ENCODE results near the gene ATP12A.
"Not testable (repeated sequence)": the region's sequence is repeated elsewhere in the genome, so short reads cannot be mapped to it uniquely, and the experiment has no call there.

Gene ATP12A

DNA sequence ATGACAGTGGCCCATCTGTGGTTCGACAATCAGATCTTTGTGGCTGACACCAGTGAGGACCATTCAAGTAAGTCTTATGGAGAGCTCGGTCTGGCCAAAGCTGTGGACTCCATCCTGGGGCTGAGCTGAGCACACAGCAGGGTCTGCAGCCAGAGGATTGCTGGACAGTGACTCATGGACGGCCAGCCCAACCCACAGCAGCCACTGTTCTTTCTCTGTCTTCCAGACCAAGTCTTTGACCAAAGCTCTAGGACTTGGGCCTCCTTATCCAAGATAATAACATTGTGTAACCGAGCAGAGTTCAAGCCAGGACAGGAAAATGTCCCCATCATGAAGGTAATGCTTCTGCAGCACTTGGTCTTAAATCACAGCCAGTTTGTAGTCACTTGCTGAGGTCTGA is 12.4 kb downstream of the ATP12A start:
- DNase-seq, result no peak

GRCh38 chr13:24693862-24694471 is 13.8 kb downstream of the ATP12A start:
- DNase-seq, result peak; percentile 39

GRCh38 chr13:24694907-24695306 is 14.7 kb downstream of the ATP12A start:
- no peak for DNase-seq

- no peak for DNase-seq
Measured at GRCh38 chr13:24698686-24699085, 18.5 kb downstream of the ATP12A start.

DNA sequence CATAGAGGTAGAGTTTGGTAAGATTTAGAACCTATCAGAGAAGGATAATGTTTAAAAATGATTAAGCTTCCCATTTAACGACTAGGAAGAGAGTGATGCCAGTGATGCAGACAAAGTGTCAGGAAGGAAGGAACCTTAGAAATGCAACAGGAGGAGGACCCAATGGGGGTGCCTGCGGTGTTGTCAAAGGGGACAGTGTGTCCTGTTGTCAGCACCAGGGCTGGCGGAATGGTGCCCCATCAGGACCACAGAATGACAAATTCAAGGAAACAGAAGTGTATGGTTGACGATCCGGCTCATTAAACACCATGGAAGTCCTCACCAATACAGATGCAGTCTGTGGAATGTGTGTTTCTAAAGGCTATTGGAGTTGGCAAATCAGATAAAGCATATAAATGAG is 19.3 kb downstream of the ATP12A start:
- no peak for DNase-seq

DNA sequence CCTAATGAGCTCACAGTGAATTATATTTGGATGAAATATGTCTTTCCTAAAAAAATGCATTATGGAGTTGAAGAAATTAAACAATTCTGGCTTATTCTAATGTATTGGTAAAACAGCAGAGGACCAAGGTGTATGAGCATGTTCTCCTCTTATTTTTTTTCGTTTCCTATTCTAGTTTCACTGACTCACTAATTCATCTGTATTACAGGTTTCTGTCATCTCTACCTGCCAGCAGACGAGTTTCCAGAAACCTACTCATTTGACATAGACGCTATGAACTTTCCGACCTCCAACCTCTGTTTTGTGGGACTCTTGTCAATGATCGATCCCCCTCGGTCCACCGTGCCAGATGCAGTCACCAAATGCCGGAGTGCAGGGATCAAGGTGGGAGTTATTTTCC is 20.3 kb downstream of the ATP12A start:
- DNase-seq, result no peak

DNA sequence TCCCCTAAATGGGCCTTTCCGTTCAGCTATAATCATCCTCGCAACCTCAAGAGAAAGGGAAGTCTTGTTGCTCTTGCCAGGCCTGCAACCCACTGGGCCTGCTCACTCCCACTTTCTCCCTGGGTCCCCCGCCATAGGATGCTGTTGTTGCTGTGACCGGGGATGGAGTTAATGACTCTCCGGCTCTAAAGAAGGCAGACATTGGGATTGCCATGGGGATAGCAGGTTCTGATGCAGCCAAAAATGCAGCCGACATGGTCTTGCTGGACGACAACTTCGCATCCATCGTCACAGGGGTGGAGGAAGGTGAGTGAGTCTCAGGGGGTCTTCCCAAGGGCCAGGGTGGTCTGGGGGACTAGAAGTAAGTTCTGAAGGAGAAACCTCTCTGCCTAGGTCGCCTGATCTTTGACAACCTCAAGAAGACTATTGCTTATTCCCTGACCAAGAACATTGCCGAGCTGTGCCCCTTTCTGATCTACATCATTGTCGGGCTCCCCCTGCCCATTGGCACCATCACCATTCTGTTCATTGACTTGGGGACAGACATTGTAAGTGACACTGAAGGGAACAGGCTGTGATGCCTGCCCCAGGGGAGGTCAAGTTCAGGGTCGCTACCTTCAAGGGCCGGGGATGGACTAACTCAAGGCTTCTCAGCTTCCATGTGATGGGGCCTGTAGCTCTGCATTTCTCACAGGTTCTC is 26.8 kb downstream of the ATP12A start:
- no peak for DNase-seq

GRCh38 chr13:24709186-24709913 is 29.1 kb downstream of the ATP12A start:
- no peak for DNase-seq

- no peak for DNase-seq
Measured at GRCh38 chr13:24713022-24713421, 32.8 kb downstream of the ATP12A start.

GRCh38 chr13:24716011-24716410 is 35.8 kb downstream of the ATP12A start:
- no peak for DNase-seq

DNA sequence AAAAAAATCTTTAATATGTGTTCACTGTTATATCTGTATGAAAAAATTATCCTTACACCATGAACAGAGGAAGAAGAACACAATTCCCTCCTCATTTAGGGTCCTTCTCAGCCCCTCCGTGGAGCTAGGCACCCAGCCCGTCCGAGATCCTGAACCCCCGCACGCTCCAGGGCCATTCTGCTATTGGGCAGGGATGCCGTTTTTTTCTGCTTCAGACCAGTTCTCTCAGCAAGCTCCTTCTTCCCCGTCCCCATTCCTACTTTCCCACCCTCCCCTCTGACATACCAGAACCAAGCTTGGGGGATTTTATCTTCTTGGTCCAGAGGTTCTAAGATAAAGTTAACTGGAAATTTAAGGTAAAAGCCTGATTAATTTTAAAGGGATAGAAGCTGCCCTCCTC is 36.2 kb downstream of the ATP12A start:
- DNase-seq, result no peak

DNA sequence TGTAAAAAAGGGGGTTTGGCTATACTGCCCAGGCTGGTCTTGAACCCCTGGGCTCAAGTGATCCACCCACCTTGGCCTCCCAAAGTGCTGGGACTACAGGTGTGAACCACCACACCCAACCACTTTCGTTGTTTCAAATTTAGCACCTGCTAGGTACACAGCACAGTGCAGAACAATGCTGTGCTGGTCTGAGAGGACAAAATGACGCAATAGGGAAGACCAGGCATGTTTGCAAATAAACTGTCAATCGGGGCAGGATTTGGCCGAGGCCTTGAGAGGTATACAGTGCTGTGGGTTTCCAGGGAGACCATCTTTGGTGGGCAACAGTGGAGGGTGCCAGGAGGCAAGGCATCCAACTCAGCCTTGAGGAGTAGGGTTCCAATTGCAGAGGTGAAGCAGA is 37.0 kb downstream of the ATP12A start:
- no peak for DNase-seq

- no peak for DNase-seq
Measured at GRCh38 chr13:24718192-24718965, 38.2 kb downstream of the ATP12A start.

GRCh38 chr13:24719139-24719538 is 38.9 kb downstream of the ATP12A start:
- no peak for DNase-seq

GRCh38 chr13:24723206-24723605 is 43.0 kb downstream of the ATP12A start:
- no peak for DNase-seq

DNA sequence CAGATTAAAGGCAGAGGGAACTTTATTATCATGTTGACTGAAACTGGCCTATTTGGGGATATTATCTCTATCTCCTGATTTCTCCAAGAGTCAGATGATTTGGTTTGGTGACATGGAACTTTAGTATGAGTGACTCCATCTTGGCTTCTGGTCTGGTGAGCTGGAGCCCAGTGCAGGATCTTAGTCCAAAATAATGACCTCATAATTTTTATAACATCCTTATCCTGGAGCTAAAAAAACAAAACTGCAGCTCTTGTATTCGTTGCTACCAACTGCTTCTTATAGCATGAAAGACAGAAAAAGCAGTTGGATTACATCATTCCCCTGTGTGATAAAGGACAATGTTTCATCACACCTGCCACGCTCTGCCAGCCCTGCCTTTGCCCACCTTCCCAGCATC is 44.5 kb downstream of the ATP12A start:
- no peak for DNase-seq

- no peak for DNase-seq
Measured at GRCh38 chr13:24725379-24725778, 45.2 kb downstream of the ATP12A start.

- peak; percentile 65 for DNase-seq
Measured at GRCh38 chr13:24727731-24728601, 47.8 kb downstream of the ATP12A start.

DNA sequence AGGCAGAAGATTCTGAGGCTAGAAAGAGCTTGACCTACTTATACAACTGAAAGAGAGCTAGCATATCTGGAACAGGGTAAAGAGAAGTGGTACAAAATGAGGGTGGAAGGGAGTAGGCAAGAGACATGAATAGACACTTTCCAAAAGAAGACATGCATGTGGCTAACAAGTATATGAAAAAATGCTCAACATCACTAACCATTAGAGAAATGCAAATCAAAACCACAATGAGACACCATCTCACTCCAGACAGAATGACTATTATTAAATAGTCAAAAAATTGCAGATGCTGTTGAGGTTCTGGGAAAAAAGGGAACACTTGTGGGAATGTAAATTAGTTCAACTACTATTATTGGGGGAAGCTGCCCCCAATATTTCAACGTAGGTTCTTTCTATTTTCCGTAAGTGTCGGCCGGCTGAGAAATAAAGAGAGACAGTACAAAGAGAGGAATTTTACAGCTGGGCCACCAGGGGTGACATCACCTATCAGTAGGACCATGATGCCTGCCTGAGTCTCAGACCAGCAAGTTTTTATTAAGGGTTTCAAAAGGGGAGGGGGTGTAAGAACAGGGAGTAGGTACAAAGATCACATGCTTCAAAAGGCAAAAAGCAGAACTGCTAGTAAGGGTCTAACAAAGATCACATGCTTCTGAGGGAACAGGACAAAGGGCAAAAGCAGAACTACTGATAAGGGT is 50.8 kb downstream of the ATP12A start:
- not testable (repeated sequence) for DNase-seq

GRCh38 chr13:24734950-24735349 is 54.7 kb downstream of the ATP12A start:
- DNase-seq, result no peak

DNA sequence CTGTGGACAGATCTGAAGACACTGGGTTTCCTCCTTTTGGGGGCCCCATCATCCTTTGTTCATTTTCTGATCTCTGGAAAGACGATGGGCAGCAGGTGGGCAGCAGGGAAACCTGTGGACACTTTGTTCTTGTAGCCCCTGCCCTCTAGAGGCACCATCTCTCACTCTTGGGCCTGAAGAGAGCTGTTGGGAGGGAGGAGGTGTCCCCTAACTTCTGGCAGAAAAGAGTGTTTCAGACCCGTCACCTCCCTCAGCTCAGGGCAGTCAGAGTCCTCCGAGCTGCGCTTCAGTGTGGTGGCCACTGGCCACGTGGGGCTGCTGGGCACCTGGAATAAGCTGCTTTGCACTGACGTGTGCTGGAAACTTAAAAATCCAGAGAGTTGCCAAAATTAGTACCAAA is 56.8 kb downstream of the ATP12A start:
- no peak for DNase-seq

GRCh38 chr13:24738366-24738847 is 58.2 kb downstream of the ATP12A start:
- no peak for DNase-seq
